KMS-11 (cell line): ENCODE measurements around the gene ATP5PD.

ENCODE experiments used
- H2AFZ ChIP-seq: fragments of 200-600 bp; sonication (generic); 2 replicates; pipeline ENCODE4 v1.6.1; 2016; ENCODE audit warnings: antibody characterized with exemption, mixed run types, low read depth
- H3K27ac ChIP-seq: fragments of 200-600 bp; sonication (generic); 2 replicates; pipeline ENCODE4 v1.6.1; 2016; ENCODE audit warnings: mild to moderate bottlenecking, mixed run types
- H3K27me3 ChIP-seq: fragments of 200-600 bp; sonication (generic); 2 replicates; pipeline ENCODE4 v1.6.1; 2017; ENCODE audit warnings: mild to moderate bottlenecking, low read depth, mixed run types, moderate library complexity; ENCODE audit not compliant: insufficient read depth
- H3K36me3 ChIP-seq: fragments of 200-600 bp; sonication (generic); 2 replicates; pipeline ENCODE4 v1.6.1; 2017; ENCODE audit warnings: mild to moderate bottlenecking, mixed run types; ENCODE audit not compliant: insufficient read depth
- H3K4me1 ChIP-seq: fragments of 200-600 bp; sonication (generic); 2 replicates; pipeline ENCODE4 v1.6.1; 2016; ENCODE audit warnings: mild to moderate bottlenecking, low read depth, mixed run types; ENCODE audit not compliant: poor library complexity, severe bottlenecking
- H3K4me2 ChIP-seq: fragments of 200-600 bp; sonication (generic); 2 replicates; pipeline ENCODE4 v1.7.0; 2016; ENCODE audit warnings: mild to moderate bottlenecking, mixed run types
- H3K4me3 ChIP-seq: fragments of 200-600 bp; sonication (generic); IDR thresholded peaks from 2 replicates; pipeline ENCODE4 v1.6.1; 2017; ENCODE audit warnings: low read depth, low read length, mixed read lengths; ENCODE audit not compliant: insufficient read depth
- H3K79me2 ChIP-seq: fragments of 200-600 bp; sonication (generic); 2 replicates; pipeline ENCODE4 v1.6.1; 2016; ENCODE audit warnings: low read depth, mixed run types; ENCODE audit not compliant: insufficient read depth
- H3K9ac ChIP-seq: fragments of 200-600 bp; sonication (generic); 2 replicates; pipeline ENCODE4 v1.6.1; 2016; ENCODE audit warnings: mild to moderate bottlenecking, mixed run types
- H4K20me1 ChIP-seq: fragments of 200-600 bp; sonication (generic); 2 replicates; pipeline ENCODE4 v1.6.1; 2016; ENCODE audit warnings: mild to moderate bottlenecking, mixed run types; ENCODE audit not compliant: insufficient read depth
- CTCF ChIP-seq: fragments of 200-600 bp; sonication (generic); conservative IDR thresholded peaks from 2 replicates; pipeline ENCODE4 v1.6.1; 2017; ENCODE audit warnings: low read depth, mild to moderate bottlenecking, antibody characterized with exemption, low read length, moderate library complexity, mixed read lengths

Gene ATP5PD

GRCh38 chr17:75091855-75092327 lies 45.1 kb upstream of the ATP5PD start:
- H3K4me2 ChIP-seq = no peak overlapping the region
- H3K36me3 ChIP-seq = no peaks in the 10 kb centered on the region
- no peaks in the 10 kb centered on the region for H3K79me2 ChIP-seq
- no peaks in the 10 kb centered on the region for H4K20me1 ChIP-seq
- no peak overlapping the region for H3K27ac ChIP-seq
- H3K4me3 ChIP-seq = no peak overlapping the region
- H3K27me3 ChIP-seq = no peaks in the 10 kb centered on the region
- no peak overlapping the region for H2AFZ ChIP-seq
- H3K9ac ChIP-seq = no peak overlapping the region
- H3K4me1 ChIP-seq = no peaks in the 10 kb centered on the region
- no peak for TF ChIP-seq CTCF

GRCh38 chr17:75090871-75091854 lies 44.4 kb upstream of the ATP5PD start:
- H3K27ac ChIP-seq = no peak overlapping the region
- H3K4me1 ChIP-seq = no peaks in the 10 kb centered on the region
- H3K9ac ChIP-seq = no peak overlapping the region
- no peak for TF ChIP-seq CTCF
- H3K27me3 ChIP-seq = no peaks in the 10 kb centered on the region
- H3K79me2 ChIP-seq = no peaks in the 10 kb centered on the region
- no peaks in the 10 kb centered on the region for H4K20me1 ChIP-seq
- H3K36me3 ChIP-seq = no peaks in the 10 kb centered on the region
- H2AFZ ChIP-seq = no peak overlapping the region
- H3K4me3 ChIP-seq = no peak overlapping the region
- no peak overlapping the region for H3K4me2 ChIP-seq

GRCh38 chr17:75088465-75089417 lies 42.0 kb upstream of the ATP5PD start:
- Histone ChIP-seq H3K27ac (no peak overlapping the region), H4K20me1 (no peaks in the 10 kb centered on the region), H3K79me2 (no peaks in the 10 kb centered on the region), H3K36me3 (no peaks in the 10 kb centered on the region), H2AFZ (no peak overlapping the region), H3K4me1 (no peaks in the 10 kb centered on the region), H3K9ac (no peak overlapping the region), H3K4me3 (no peak overlapping the region), H3K4me2 (no peak overlapping the region), H3K27me3 (no peaks in the 10 kb centered on the region)
- no peak for TF ChIP-seq CTCF

- no peak for TF ChIP-seq CTCF
- no peak within 1 kb of the TSS for H3K4me3 ChIP-seq
- H3K27me3 ChIP-seq = no peaks in the 10 kb centered on the region
- no peak within 1 kb of the TSS for H2AFZ ChIP-seq
- no peaks in the 10 kb centered on the region for H3K79me2 ChIP-seq
- no peak within 1 kb of the TSS for H3K9ac ChIP-seq
- no peak within 1 kb of the TSS for H3K27ac ChIP-seq
- H4K20me1 ChIP-seq = no peaks in the 10 kb centered on the region
- no peaks in the 10 kb centered on the region for H3K36me3 ChIP-seq
- H3K4me1 ChIP-seq = no peaks in the 10 kb centered on the region
- no peak within 1 kb of the TSS for H3K4me2 ChIP-seq
These were observed 41.0 kb upstream of the ATP5PD start, which contains the start of gene SLC16A5 for GRCh38 chr17:75087558-75088453. Gene SLC16A5 (plus strand): TSS chr17:75087954. CDS start chr17:75093637, 5,683 bp downstream.
